Measurements from ENCODE around the gene TLE6. TPM values are rescaled to one million over a fixed set of nuclear protein-coding genes. Genes with fewer than 3 reads are reported as not detected.
A peak's percentile ranks its signal among the peaks of the same experiment; 100 is the strongest.
"Not testable (repeated sequence)": the region's sequence is repeated elsewhere in the genome, so short reads cannot be mapped to it uniquely, and the experiment has no call there.

The TLE6 gene
- 10.4 and 14.2 TPM in 2 replicates for total RNA-seq (2014; rRNA removed; shearing (Covaris generic))

DNA sequence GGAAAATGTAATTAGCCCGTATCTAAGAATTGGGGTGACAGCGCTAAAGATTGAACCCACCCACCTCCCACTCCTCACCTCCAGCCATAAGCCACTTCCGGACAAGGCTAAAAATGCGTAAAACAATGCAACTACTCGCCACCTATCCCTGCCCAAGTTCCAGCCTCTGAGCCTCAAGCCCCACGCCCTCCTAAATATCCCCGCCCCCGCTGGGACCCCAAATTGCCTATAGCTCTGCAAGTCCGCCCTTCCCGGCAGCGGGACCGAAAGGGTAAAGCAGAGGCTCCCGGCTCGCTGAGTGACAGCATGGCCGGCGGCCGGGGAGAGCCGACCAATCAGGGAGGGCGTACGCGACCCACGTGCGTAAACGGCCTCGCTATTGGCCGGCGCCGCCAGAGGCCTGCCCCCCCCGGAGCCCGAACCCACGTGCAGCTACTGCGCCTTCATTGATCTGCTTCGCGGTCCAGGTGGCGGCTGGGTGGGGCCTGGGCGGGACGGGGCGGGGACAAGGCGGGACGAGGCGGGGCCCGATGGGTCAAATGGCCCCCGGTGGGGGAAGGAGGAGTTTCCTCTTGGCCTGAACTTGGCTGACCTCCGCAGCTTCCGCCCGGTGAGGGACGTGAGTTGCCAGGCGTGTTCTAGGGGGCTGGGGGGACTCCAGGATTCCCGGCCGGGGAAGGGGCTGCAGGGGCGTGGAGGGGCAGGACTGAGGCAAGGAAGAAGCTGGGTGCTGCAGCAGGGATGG is at the start of gene TLE6:
Gene TLE6 (plus strand): TSS at position 564 of the 745 bp plus-strand sequence. CDS start 670 bp downstream, outside the sequence.
- peak within 1 kb of the TSS; percentile 46 for H3K4me3 ChIP-seq (ENCODE audit: insufficient read depth, low read depth, low read length)
- H3K36me3 ChIP-seq (replicated peaks; ENCODE audit: control insufficient read depth, insufficient read depth, low read length), result no peaks in the 10 kb centered on the region
- H3K27me3 ChIP-seq (ENCODE audit: control insufficient read depth, insufficient read depth, low read length), result peaks cover 2% of the 10 kb centered on the region; the same call in 1 of the 2 replicates
- DNase-seq, result peak; percentile 100

DNA sequence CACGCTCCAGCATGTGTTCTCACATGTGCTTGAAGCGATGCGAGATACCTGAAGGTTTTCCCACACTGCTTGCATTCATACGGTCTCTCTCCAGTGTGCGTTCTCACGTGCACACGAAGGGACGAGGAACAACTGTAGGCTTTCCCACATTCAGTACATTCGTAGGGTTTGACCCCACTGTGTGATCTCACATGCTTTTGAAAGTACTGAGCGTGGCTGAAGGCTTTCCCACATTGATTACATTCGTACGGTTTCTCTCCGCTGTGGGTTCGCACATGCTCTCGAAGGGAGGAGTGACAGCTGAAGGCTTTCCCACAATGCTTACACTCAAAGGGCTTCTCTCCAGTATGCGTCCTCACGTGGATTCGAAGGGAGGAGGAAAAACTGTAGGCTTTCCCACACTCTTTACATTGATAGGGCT is 43.9 kb upstream of the TLE6 start:
- no peak for DNase-seq
- Histone ChIP-seq H3K4me3 (ENCODE audit: insufficient read depth, low read depth, low read length) (no peak overlapping the region), H3K27me3 (ENCODE audit: control insufficient read depth, insufficient read depth, low read length) (no peaks in the 10 kb centered on the region), H3K36me3 (replicated peaks; ENCODE audit: control insufficient read depth, insufficient read depth, low read length) (peaks cover 23% of the 10 kb centered on the region)

DNA sequence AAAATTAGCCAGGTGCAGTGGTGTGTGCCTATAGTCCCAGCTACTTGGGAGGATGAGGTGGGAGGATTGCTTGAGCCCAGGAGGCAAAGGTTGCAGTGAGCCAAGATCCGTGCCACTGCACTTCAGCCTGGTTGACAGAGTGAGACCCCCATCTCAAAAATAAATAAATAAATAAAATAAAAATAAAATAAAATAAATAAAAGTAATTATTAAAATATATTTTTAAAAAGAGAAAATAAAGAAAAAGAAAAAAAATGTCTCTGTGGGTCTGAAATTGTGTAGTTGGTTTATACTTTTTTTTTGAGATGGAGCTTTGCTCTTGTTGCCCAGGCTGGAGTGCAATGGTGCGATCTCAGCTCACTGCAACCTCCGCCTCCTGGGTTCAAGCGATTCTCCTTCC is 41.5 kb upstream of the TLE6 start:
- not testable (repeated sequence) for H3K27me3 ChIP-seq (ENCODE audit: control insufficient read depth, insufficient read depth, low read length); H3K4me3 ChIP-seq (ENCODE audit: insufficient read depth, low read depth, low read length); DNase-seq
- peaks cover 23% of the 10 kb centered on the region for H3K36me3 ChIP-seq (replicated peaks; ENCODE audit: control insufficient read depth, insufficient read depth, low read length)

DNA sequence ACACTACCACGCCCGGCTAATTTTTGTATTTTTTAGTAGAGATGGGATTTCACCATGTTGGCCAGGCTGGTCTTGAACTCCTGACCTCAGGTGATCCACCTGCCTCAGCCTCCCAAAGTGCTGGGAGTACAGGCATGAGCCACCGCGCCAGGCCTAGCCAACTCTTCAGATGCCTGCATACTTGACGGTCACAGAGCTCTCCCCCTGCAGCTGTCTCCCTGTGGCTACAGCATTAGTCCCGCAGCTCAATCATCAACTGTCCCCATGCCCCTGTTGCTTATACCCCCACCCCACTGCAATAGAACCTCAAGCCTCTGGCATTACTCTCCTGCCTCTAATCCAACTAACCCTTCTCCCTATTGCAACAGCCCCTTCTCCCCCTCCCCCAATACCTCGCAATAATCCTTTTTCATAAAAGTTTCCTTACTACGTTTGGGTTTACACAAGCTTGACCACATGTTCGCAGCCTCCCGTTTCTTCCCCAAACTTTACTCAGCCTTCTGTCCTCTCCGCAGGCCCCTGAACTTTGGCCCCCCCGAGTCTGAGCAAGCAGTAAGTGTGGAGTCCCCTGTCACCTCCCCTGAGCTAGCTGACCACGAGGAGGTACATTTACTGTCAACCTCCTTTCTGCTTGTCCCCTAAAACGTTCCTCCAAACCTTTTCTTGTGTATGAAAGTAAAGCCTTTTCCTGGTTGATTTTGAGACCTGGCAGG is 34.3 kb upstream of the TLE6 start:
- DNase-seq, result no peak
- no peaks in the 10 kb centered on the region; the same call in none of the 2 replicates for H3K36me3 ChIP-seq (replicated peaks; ENCODE audit: control insufficient read depth, insufficient read depth, low read length)
- H3K27me3 ChIP-seq (ENCODE audit: control insufficient read depth, insufficient read depth, low read length), result no peaks in the 10 kb centered on the region
- no peak overlapping the region for H3K4me3 ChIP-seq (ENCODE audit: insufficient read depth, low read depth, low read length)

DNA sequence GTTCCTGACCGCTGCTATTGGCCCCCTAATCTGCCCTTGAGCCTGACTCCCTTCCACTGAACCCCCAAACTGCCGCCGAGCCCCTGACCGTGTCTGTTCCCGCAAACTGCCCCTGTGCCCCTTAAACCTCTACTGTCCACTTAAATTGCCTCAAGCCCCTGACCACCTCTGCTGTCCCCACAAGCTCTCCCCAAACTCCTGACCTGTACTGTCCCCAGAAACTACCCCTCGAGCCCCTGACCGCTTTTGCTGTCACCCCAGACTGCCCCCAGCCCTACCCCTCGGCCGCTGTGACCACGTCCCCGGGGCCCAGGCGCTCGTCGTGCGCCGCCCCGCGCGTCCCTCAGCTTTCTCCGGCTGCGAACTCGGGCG is 33.0 kb upstream of the TLE6 start:
- Histone ChIP-seq H3K36me3 (replicated peaks; ENCODE audit: control insufficient read depth, insufficient read depth, low read length) (no peaks in the 10 kb centered on the region), H3K27me3 (ENCODE audit: control insufficient read depth, insufficient read depth, low read length) (no peaks in the 10 kb centered on the region), H3K4me3 (ENCODE audit: insufficient read depth, low read depth, low read length) (peak overlapping the region; percentile 81)
- peak; percentile 32 for DNase-seq

DNA sequence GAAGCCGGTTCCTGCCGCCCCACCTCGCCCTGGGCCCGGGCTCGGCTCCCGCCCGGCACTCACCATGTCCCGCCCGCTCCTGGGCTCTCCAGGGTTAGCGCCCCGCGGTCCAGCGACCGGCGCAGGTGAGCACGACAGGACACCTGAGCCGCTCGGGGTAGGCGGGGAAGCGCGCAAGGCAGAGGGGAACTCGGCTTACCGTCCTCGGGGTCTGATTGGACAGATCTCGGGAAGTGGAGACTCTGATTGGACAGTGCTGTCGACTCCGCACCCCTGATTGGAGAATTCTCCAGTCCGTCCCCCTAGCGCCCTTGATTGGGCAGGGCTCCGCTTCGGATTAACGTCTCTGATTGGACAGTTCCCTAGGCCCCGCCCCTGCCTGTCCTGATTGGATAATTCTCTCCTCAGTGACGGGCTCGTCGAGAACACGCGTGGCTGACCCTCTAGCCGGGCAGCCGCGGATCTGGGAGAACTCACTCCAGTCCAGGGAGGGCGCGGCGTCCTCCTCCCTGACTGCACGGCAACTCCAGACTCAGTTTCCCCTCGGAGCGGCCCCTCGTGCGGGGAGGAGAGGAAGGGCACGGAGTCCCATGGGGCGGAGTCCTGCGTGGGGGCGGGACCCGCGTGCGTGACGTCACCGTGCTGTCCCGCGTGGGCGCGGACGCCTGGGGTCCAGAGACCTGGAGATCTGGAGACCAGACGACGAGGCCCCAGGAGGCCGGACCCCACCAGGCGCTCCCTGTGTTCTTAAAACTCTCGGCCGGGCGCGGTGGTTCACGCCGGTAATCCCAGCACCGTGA is 32.4 kb upstream of the TLE6 start, which contains the start of gene ZNF77:
Gene ZNF77 (minus strand): TSS at position 197 of the 800 bp plus-strand sequence. CDS start 131 bp downstream, at position 66.
- peak; percentile 100 for DNase-seq
- H3K27me3 ChIP-seq (ENCODE audit: control insufficient read depth, insufficient read depth, low read length), result no peaks in the 10 kb centered on the region
- H3K4me3 ChIP-seq (ENCODE audit: insufficient read depth, low read depth, low read length), result peak within 1 kb of the TSS; percentile 81
- H3K36me3 ChIP-seq (replicated peaks; ENCODE audit: control insufficient read depth, insufficient read depth, low read length), result no peaks in the 10 kb centered on the region

DNA sequence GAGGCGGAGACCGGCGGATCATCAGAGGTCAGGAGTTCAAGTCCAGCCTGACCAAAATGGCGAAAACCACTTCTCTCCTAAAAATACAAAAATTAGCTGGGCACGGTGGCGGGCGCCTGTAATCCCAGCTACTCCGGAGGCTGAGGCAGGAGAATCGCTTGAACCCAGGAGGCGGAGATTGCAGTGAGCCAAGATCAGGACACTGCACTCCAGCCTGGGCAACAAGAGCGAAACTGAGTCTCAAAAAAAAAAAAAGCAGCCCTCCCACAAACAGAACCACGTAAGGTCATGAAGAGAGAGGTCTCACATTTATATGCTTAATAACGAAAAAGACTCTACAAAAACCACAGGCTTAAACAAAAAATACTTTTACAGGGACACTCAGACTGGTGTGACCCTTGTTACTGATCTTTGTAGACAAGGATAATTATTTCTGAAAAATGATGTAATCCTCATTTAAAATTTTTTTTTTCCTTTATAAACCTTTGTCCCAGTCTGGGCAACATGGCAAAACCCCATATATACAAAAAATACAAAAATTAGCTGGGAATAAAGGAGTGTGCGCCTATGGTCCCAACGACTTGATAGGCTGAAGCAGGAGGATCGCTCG is 31.7 kb upstream of the TLE6 start:
- H3K4me3 ChIP-seq (ENCODE audit: insufficient read depth, low read depth, low read length), result peak overlapping the region; percentile 80
- H3K36me3 ChIP-seq (replicated peaks; ENCODE audit: control insufficient read depth, insufficient read depth, low read length), result no peaks in the 10 kb centered on the region
- no peaks in the 10 kb centered on the region for H3K27me3 ChIP-seq (ENCODE audit: control insufficient read depth, insufficient read depth, low read length)
- DNase-seq, result no peak

DNA sequence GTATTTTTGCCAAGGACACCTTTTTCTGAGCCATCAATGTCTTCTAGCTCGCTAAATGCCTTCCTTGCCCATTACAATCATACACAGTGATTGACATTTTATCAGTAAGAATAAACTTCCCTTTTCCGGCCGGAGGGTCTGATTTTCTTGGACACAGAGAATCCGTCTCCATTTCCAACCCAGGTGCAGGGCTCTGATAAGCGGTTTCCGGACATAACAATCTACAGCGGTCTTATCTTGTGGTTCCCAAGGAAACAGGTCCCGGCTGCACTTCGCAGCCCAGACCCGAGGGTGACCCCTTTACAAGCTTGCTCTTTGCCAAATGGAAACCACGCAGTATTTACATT is 27.5 kb upstream of the TLE6 start:
- Histone ChIP-seq H3K36me3 (replicated peaks; ENCODE audit: control insufficient read depth, insufficient read depth, low read length) (no peaks in the 10 kb centered on the region), H3K4me3 (ENCODE audit: insufficient read depth, low read depth, low read length) (peak overlapping the region; percentile 77), H3K27me3 (ENCODE audit: control insufficient read depth, insufficient read depth, low read length) (no peaks in the 10 kb centered on the region)
- DNase-seq, result no peak

DNA sequence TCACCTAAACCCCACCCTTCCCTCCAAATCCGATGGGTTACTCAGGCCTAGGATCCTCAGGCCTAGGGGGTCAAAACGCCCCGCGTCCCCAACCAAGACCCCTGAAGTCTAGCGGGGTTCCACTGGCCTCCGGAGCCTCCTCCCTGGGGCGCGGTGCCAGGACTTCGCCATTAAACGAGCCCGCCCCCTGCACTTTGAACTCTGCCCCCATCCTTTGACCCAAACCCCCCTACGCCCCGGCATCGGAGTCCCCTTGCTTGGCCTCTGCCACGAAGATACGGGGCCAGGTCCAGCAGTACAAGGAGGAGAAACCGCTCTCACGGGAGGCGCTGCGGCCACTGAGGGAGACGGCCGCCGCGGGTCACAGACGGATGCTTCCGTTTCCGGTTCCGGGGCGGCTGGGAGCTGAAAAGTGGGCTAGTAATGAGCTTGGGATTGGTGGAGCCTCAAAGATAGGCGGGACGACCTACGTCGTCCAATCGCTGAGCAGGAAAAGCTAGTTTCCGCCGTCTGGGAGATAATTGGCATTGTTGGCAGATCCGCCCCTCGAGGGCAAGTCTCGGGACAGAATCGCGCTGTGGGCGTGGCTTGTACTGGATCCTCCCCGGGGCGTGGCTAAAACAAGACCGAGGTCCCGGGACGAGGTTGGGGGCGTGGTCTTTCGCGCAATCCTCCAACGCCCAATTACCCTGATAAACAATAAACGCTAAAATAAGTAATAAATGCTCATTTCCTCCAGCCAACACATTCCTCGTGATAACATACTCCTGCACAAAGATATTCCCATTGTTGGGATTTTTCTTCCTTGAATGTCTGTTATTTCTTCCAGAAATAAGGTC is 26.9 kb upstream of the TLE6 start:
- peak; percentile 99 for DNase-seq
- no peaks in the 10 kb centered on the region for H3K27me3 ChIP-seq (ENCODE audit: control insufficient read depth, insufficient read depth, low read length)
- peak overlapping the region; percentile 77 for H3K4me3 ChIP-seq (ENCODE audit: insufficient read depth, low read depth, low read length)
- no peaks in the 10 kb centered on the region for H3K36me3 ChIP-seq (replicated peaks; ENCODE audit: control insufficient read depth, insufficient read depth, low read length)

DNA sequence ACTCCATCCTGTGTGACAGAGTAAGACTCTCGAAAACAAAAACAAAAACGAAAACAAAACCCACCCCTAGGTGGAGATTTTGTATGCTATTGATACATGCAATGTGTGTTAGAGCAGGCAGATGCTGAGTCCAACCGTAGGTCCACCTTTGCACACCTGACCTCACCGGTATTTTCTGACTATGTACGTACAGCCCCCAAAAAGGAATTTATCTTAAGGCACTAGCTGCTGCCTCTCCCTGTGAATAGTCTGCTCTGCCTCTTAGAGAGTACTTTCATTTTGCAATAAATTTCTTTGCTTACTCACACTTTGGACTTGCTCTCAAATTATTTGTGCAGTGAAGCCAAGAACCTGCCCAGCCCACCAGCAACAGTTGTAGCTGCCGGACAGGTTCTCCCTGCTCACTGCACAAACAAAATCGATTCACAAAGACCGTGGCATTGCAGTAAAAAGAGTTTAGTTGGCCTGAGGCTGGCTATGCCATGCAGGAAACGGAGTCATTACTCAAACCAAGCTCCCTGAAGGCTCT is 24.3 kb upstream of the TLE6 start:
- Histone ChIP-seq H3K36me3 (replicated peaks; ENCODE audit: control insufficient read depth, insufficient read depth, low read length) (no peaks in the 10 kb centered on the region), H3K27me3 (ENCODE audit: control insufficient read depth, insufficient read depth, low read length) (no peaks in the 10 kb centered on the region), H3K4me3 (ENCODE audit: insufficient read depth, low read depth, low read length) (no peak overlapping the region)
- no peak for DNase-seq

DNA sequence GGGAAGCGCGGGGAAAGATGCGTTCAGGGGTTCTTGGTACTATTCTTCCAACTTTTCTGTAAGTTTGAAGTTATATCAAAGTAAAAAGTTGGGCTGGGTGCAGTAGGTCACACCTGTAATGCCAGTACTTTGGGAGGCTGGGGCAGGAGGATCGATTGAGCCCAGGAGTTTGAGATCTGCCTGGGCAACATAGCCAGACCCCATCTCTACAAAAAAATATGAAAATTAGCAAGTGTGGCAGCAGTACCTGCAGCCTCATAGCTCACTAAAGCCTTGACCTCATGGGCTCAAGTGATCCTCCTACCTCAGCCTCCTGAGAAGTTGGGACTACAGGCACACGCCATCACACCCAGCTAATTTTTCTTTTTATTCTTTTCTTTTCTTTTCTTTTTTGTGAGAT is 20.2 kb upstream of the TLE6 start:
- Histone ChIP-seq H3K27me3 (ENCODE audit: control insufficient read depth, insufficient read depth, low read length) (no peaks in the 10 kb centered on the region), H3K4me3 (ENCODE audit: insufficient read depth, low read depth, low read length) (no peak overlapping the region), H3K36me3 (replicated peaks; ENCODE audit: control insufficient read depth, insufficient read depth, low read length) (no peaks in the 10 kb centered on the region)
- DNase-seq, result no peak

DNA sequence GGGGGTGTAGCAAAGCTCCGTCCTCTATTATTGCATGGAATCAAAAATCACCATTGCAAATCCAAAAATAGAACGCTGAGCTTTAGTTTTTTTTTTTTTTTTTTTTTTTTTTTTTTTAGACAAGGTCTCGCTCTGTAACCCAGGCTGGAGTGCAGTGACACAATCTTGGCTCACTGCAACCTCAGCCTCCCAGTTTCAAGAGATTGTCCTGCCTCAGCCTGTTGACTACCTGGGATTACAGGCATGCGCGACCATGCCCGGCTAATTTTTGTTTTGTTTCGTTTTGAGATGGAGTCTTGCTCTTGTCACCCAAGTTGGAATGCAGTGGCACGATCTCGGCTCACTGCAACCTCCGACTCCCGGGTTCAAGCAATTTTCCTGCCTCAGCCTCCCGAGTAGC is 17.2 kb upstream of the TLE6 start:
- no peaks in the 10 kb centered on the region for H3K36me3 ChIP-seq (replicated peaks; ENCODE audit: control insufficient read depth, insufficient read depth, low read length)
- DNase-seq, result no peak

DNA sequence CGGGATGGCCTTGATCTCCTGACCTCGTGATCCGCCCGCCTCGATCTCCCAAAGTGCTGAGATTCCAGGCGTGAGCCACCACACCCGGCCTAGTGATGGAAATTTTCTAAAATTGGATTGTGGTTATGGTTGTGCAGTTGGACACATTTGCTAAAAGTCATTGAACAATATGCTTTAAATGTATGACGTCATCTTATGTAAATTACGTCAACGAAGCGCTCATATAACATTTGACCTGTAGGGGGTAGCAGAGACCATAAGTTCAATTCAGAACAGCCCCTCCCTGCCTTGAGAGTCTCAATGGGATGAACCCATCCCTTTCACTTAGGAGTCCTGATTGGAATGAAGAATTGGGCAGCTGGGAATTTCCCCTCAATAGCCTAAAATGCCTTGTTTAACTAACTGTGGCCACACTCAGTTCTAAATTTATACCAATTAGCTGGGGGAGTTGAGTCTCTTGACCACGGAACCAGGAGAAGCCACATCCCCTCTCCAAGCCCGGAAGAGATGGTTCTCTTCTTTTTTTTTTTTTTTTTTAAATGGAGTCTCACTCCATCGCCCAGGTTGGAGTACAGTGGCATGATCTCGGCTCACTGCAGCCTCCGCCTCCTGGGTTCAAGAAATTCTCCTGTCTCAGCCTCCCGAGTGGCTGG is 15.2 kb upstream of the TLE6 start:
- Histone ChIP-seq H3K36me3 (replicated peaks; ENCODE audit: control insufficient read depth, insufficient read depth, low read length) (no peaks in the 10 kb centered on the region), H3K4me3 (ENCODE audit: insufficient read depth, low read depth, low read length) (no peak overlapping the region), H3K27me3 (ENCODE audit: control insufficient read depth, insufficient read depth, low read length) (no peaks in the 10 kb centered on the region)
- DNase-seq, result peak; percentile 91

More for the DNA sequence above, 17.2 kb upstream of the TLE6 start:
- Histone ChIP-seq H3K4me3 (ENCODE audit: insufficient read depth, low read depth, low read length) (no peak overlapping the region), H3K27me3 (ENCODE audit: control insufficient read depth, insufficient read depth, low read length) (no peaks in the 10 kb centered on the region)

All from H7 (cell line).